ENCODE results near the gene KCTD4. TPM values are rescaled to one million over a fixed set of nuclear protein-coding genes. Genes with fewer than 3 reads are reported as not detected.
A peak's percentile ranks its signal among the peaks of the same experiment; 100 is the strongest.

Gene KCTD4
- total RNA-seq, 1 donor from 2014 or later = not detected

DNA sequence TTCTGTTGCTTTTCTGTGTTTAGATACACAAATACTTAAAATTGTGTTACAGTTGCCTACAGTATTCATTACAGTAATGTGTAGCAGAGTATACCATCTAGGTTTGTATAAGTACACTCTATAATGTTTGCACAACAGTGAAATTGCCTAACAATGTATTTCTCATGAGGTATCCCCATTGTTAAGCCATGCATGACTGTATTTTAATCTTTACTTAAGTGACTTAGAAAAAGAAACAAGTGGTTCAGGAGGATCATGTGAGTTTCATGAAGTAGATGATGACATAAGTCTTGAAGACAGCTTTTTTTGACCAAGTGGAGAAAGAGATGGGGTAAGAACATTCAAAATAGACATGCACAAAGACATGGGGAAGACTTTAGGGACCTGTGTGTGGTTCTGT, 8.4 kb upstream of the KCTD4 start:
- POLR2A ChIA-PET = no interaction called here
- DNase-seq = no peak
- CTCF ChIA-PET = no interaction called here
- Mint-ChIP-seq H3K4me1 (peaks cover 15% of the 10 kb centered on the region), H3K27me3 (no peaks in the 10 kb centered on the region), H3K27ac (no peak overlapping the region), H3K36me3 (ENCODE audit: low read depth) (peaks cover 38% of the 10 kb centered on the region), H3K9me3 (no peaks in the 10 kb centered on the region), H3K4me3 (no peak overlapping the region)
- intact Hi-C loops (cut with micrococcal nuclease) = no loop called here
- no peak for ATAC-seq (ENCODE audit: low read depth)
- TF ChIP-seq, protein P1, sequence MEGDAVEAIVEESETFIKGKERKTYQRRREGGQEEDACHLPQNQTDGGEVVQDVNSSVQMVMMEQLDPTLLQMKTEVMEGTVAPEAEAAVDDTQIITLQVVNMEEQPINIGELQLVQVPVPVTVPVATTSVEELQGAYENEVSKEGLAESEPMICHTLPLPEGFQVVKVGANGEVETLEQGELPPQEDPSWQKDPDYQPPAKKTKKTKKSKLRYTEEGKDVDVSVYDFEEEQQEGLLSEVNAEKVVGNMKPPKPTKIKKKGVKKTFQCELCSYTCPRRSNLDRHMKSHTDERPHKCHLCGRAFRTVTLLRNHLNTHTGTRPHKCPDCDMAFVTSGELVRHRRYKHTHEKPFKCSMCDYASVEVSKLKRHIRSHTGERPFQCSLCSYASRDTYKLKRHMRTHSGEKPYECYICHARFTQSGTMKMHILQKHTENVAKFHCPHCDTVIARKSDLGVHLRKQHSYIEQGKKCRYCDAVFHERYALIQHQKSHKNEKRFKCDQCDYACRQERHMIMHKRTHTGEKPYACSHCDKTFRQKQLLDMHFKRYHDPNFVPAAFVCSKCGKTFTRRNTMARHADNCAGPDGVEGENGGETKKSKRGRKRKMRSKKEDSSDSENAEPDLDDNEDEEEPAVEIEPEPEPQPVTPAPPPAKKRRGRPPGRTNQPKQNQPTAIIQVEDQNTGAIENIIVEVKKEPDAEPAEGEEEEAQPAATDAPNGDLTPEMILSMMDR (IDR thresholded peaks at IDR 0.05) = no peak

DNA sequence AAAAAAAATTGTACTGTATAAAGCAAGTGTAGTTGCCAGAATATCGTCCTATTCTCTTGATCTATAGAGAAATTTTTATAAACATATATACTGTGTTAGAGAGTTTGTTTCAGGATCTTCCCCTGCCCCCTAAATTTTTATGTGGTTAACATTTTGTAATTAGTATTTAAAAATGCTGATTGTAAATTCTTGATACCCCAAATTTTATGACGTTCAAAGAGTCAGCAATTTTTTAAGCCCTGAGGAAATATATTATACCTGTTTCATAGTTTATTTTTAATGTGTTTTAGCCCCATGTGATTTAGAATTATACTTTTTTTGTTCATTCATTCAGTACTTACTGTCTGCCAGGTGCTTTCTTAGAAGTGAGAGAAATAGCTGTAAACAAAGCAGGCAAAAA, 7.3 kb upstream of the KCTD4 start:
- ATAC-seq (ENCODE audit: low read depth) (no peak), DNase-seq (no peak)
- CTCF ChIA-PET = no interaction called here
- no peaks in the 10 kb centered on the region for H3K27me3 Mint-ChIP-seq
- POLR2A ChIA-PET = no interaction called here
- TF ChIP-seq, protein P1 (IDR thresholded peaks at IDR 0.05) = no peak
- no peak overlapping the region for H3K4me3 Mint-ChIP-seq
- H3K4me1 Mint-ChIP-seq = peaks cover 15% of the 10 kb centered on the region
- intact Hi-C loops (cut with micrococcal nuclease) = no loop called here
- H3K36me3 Mint-ChIP-seq (ENCODE audit: low read depth) = peaks cover 40% of the 10 kb centered on the region
- H3K9me3 Mint-ChIP-seq = no peaks in the 10 kb centered on the region
- H3K27ac Mint-ChIP-seq = no peak overlapping the region

DNA sequence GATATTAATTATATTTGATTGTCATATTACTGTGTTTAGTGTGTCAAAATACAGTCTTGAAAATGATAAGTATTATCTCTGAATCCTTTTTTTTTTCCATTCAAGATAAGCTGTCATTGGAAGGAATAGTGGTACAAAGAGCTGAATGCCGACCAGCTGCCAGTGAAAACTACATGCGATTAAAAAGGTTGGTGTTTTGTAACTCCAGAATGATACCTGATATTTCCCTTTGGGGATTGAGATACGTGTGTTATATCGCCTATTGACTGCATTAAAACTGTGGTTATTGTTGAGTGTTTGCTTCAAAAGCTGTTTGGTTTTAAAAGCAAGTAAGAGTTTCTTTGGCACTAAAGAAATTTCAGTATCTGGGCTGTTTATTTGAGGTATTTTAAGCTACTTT, 6.5 kb upstream of the KCTD4 start:
- peaks cover 15% of the 10 kb centered on the region for H3K4me1 Mint-ChIP-seq

DNA sequence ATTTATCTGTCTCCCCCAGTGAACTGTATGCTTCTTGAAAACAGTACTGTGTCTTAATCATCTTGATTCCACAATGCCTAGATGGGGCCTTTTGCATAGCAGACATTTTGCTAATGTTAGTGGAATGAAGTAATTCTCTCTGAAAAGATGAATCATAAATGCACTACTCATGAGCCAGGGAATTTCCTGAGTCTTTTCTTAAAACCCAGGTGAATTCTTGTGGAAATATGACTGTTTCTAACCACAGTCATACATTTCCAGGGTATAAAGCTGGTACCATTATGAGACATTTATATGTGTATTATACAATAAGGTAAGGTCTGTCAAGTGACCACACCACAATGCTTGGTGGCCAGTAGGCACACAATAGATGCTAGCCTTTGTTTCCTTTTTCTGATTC, 5.5 kb upstream of the KCTD4 start:
- Mint-ChIP-seq H3K4me3 (no peak overlapping the region), H3K36me3 (ENCODE audit: low read depth) (peaks cover 49% of the 10 kb centered on the region), H3K9me3 (no peaks in the 10 kb centered on the region), H3K27ac (peak overlapping the region; percentile 54), H3K4me1 (peaks cover 15% of the 10 kb centered on the region), H3K27me3 (no peaks in the 10 kb centered on the region)
- TF ChIP-seq, protein P1 (IDR thresholded peaks at IDR 0.05) = no peak
- intact Hi-C loops (cut with micrococcal nuclease) = no loop called here
- DNase-seq (no peak), ATAC-seq (ENCODE audit: low read depth) (no peak)
- POLR2A ChIA-PET = interaction anchor here (0.6 kb wide), 1 partner anchor 19 kb away, joined by 3 read pairs; no protein-coding TSS in a partner anchor
- CTCF ChIA-PET = no interaction called here

More for the DNA sequence above, 6.5 kb upstream of the KCTD4 start:
- DNase-seq (no peak), ATAC-seq (ENCODE audit: low read depth) (no peak)
- H3K4me3 Mint-ChIP-seq = no peak overlapping the region
- no peaks in the 10 kb centered on the region for H3K27me3 Mint-ChIP-seq
- intact Hi-C loops (cut with micrococcal nuclease) = no loop called here
- CTCF ChIA-PET = interaction anchor here (0.7 kb wide), 1 partner anchor 20 kb away, joined by 3 read pairs; no protein-coding TSS in a partner anchor
- no peaks in the 10 kb centered on the region for H3K9me3 Mint-ChIP-seq
- no peak overlapping the region for H3K27ac Mint-ChIP-seq
- TF ChIP-seq, protein P1 (IDR thresholded peaks at IDR 0.05) = no peak
- H3K36me3 Mint-ChIP-seq (ENCODE audit: low read depth) = peaks cover 42% of the 10 kb centered on the region
- POLR2A ChIA-PET = no interaction called here

DNA sequence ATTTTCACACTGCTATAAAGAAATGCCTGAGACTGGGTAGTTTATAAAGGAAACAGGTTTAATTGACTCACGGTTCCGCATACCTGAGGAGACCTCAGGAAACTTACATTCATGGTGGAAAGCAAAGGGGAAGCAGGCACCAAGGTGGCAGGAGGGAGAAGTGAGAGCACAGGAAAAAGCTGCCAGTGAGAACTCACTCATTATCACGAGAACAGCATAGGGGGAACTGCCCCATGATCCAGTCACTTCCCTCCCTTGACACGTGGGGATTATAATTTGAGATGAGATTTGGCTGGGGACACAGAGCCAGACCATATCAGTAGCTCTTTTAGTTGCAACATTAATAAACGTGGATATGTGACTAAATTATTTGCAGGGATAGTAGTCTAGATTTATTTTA, 4.3 kb upstream of the KCTD4 start:
- DNase-seq (no peak), ATAC-seq (ENCODE audit: low read depth) (no peak)
- no peaks in the 10 kb centered on the region for H3K27me3 Mint-ChIP-seq
- ChIA-PET CTCF (no interaction called here), POLR2A (no interaction called here)
- H3K4me1 Mint-ChIP-seq = peaks cover 15% of the 10 kb centered on the region
- peak overlapping the region; percentile 15 for H3K27ac Mint-ChIP-seq
- no peaks in the 10 kb centered on the region for H3K9me3 Mint-ChIP-seq
- TF ChIP-seq, protein P1 (IDR thresholded peaks at IDR 0.05) = no peak
- H3K4me3 Mint-ChIP-seq = no peak overlapping the region
- H3K36me3 Mint-ChIP-seq (ENCODE audit: low read depth) = peaks cover 44% of the 10 kb centered on the region
- intact Hi-C loops (cut with micrococcal nuclease) = no loop called here
